Adrenal gland (tissue), 5 donors: ENCODE data around the gene TBC1D16.

Experiments used
- POLR2A ChIP-seq, 2 donors: fragments of 450-650 bp; IDR thresholded peaks; one replicate each; pipeline ENCODE4 v1.6.1; 2017; ENCODE audit warnings: antibody characterized with exemption in 2 of 2, mild to moderate bottlenecking in 2 of 2, moderate library complexity in 1 of 2
- TF ChIP-seq, protein P1 (sequence below), 6 experiments: fragments of 450-650 bp in 4 of 6; fragments of 200-600 bp in 2 of 6; sonication (generic) in 1 of 6; IDR thresholded peaks; 1 replicate in 5 of 6; 2 replicates in 1 of 6; pipeline versions ENCODE4 v1.5.1 to v1.8.0; 2016 to 2021; ENCODE audit warnings: antibody characterized with exemption in 6 of 6, mild to moderate bottlenecking in 2 of 6, moderate library complexity in 1 of 6
- donor health status: DM: no; HTN: no; CAD: no.

DNA sequence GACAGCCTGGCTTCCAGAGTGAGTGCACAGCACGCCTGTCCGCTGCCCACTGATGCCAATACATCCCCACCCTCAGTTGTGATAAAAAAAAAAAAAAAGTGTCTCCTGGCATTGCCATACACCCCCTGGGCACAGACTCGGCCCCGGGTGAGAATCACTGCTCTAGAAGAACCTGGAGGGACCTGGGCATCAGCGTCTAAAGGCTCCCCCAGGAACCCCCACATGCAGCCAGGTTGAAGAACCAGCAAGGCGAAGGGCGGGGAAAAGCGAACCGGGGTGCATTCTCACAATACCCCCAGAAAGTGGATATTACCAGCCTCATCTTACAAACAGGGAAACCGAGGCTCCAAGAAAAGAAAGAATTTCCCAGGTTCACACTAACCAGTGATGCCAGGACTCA, 27.7 kb downstream of the TBC1D16 start:
- TF ChIP-seq, protein P1, sequence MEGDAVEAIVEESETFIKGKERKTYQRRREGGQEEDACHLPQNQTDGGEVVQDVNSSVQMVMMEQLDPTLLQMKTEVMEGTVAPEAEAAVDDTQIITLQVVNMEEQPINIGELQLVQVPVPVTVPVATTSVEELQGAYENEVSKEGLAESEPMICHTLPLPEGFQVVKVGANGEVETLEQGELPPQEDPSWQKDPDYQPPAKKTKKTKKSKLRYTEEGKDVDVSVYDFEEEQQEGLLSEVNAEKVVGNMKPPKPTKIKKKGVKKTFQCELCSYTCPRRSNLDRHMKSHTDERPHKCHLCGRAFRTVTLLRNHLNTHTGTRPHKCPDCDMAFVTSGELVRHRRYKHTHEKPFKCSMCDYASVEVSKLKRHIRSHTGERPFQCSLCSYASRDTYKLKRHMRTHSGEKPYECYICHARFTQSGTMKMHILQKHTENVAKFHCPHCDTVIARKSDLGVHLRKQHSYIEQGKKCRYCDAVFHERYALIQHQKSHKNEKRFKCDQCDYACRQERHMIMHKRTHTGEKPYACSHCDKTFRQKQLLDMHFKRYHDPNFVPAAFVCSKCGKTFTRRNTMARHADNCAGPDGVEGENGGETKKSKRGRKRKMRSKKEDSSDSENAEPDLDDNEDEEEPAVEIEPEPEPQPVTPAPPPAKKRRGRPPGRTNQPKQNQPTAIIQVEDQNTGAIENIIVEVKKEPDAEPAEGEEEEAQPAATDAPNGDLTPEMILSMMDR (IDR thresholded peaks at IDR 0.05) = no peak
- TF ChIP-seq POLR2A (IDR thresholded peaks at IDR 0.05) = no peak
